Measurements from ENCODE around the gene LHX8.

- no peak for TF ChIP-seq SMC3 (IDR thresholded peaks at IDR 0.05; ENCODE audit: low read depth, low read length)
- TF ChIP-seq TAF1 (IDR thresholded peaks at IDR 0.05; ENCODE audit: borderline replicate concordance, low read depth, low read length) = no peak
- TF ChIP-seq ZBTB33 (IDR thresholded peaks at IDR 0.05; ENCODE audit: borderline replicate concordance, low read depth) = no peak
- no peak for TF ChIP-seq TEAD4 (IDR thresholded peaks at IDR 0.05; ENCODE audit: borderline replicate concordance, insufficient read depth)
- no peak for TF ChIP-seq EZH2phosphoT487 (IDR thresholded peaks at IDR 0.05; ENCODE audit: borderline replicate concordance, low read depth)
- TF ChIP-seq, protein P1, sequence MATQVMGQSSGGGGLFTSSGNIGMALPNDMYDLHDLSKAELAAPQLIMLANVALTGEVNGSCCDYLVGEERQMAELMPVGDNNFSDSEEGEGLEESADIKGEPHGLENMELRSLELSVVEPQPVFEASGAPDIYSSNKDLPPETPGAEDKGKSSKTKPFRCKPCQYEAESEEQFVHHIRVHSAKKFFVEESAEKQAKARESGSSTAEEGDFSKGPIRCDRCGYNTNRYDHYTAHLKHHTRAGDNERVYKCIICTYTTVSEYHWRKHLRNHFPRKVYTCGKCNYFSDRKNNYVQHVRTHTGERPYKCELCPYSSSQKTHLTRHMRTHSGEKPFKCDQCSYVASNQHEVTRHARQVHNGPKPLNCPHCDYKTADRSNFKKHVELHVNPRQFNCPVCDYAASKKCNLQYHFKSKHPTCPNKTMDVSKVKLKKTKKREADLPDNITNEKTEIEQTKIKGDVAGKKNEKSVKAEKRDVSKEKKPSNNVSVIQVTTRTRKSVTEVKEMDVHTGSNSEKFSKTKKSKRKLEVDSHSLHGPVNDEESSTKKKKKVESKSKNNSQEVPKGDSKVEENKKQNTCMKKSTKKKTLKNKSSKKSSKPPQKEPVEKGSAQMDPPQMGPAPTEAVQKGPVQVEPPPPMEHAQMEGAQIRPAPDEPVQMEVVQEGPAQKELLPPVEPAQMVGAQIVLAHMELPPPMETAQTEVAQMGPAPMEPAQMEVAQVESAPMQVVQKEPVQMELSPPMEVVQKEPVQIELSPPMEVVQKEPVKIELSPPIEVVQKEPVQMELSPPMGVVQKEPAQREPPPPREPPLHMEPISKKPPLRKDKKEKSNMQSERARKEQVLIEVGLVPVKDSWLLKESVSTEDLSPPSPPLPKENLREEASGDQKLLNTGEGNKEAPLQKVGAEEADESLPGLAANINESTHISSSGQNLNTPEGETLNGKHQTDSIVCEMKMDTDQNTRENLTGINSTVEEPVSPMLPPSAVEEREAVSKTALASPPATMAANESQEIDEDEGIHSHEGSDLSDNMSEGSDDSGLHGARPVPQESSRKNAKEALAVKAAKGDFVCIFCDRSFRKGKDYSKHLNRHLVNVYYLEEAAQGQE (IDR thresholded peaks at IDR 0.05; ENCODE audit: low read depth, low read length) = no peak
- no peak for TF ChIP-seq CTCF (IDR thresholded peaks at IDR 0.05)
- TF ChIP-seq, protein P2, sequence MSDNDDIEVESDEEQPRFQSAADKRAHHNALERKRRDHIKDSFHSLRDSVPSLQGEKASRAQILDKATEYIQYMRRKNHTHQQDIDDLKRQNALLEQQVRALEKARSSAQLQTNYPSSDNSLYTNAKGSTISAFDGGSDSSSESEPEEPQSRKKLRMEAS (IDR thresholded peaks at IDR 0.05; ENCODE audit: low read depth) = no peak
- TF ChIP-seq YY1 (IDR thresholded peaks at IDR 0.05; ENCODE audit: low read depth) = no peak
- TF ChIP-seq POLR2AphosphoS5 (IDR thresholded peaks at IDR 0.05; ENCODE audit: low read depth, low read length) = no peak
Measured at GRCh38 chr1:75123756-75124155, 10.4 kb upstream of the LHX8 start.
